ENCODE measurements around the gene MATK. TPM values are rescaled to one million over a fixed set of nuclear protein-coding genes. Genes with fewer than 3 reads are reported as not detected.

The MATK gene
- total and polyA plus RNA-seq, 7 donors = 0.16 to 0.68 (median 0.32) TPM

DNA sequence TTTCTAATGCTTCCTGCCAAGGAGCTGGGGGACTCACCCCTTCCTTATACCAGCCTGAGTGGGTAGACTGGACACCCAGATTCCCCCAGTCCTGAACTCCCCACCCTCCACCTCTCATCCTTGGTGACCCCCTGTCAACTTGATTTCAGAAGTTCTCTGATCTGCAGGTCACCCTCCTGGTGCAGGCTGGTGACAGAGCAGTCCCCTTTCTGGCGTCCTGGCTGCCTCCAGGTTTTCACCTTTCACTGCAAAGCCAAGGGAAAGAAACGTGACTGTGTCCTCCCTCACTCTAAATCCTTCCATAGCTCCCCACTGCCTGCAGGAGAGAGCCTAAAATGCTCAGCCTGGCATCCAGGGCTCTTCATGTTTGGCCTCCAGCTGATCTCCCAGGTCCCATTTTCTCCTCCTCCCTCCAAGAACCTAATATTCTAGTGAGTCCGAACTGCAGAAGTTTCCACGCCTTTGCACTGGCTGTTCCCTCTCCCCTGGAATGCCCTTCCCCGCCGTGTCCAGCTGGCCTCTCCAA is 4.1 kb upstream of the MATK start:
- Histone ChIP-seq H3K27ac (no peak overlapping the region), H3K4me3 (no peak overlapping the region), H3K27me3 (ENCODE audit: insufficient read depth in 3 of 3, low read length in 2 of 3) (peaks cover 0 to 32% (median 11%) of the 10 kb centered on the region in 3 donors), H3K4me1 (no peaks in the 10 kb centered on the region), H3K36me3 (ENCODE audit: insufficient read depth in 1 of 2, low read depth in 1 of 2) (no peaks in the 10 kb centered on the region), H3K9me3 (no peaks in the 10 kb centered on the region)
- DNase-seq (no peak), ATAC-seq (no peak)
- TF ChIP-seq, protein P1, sequence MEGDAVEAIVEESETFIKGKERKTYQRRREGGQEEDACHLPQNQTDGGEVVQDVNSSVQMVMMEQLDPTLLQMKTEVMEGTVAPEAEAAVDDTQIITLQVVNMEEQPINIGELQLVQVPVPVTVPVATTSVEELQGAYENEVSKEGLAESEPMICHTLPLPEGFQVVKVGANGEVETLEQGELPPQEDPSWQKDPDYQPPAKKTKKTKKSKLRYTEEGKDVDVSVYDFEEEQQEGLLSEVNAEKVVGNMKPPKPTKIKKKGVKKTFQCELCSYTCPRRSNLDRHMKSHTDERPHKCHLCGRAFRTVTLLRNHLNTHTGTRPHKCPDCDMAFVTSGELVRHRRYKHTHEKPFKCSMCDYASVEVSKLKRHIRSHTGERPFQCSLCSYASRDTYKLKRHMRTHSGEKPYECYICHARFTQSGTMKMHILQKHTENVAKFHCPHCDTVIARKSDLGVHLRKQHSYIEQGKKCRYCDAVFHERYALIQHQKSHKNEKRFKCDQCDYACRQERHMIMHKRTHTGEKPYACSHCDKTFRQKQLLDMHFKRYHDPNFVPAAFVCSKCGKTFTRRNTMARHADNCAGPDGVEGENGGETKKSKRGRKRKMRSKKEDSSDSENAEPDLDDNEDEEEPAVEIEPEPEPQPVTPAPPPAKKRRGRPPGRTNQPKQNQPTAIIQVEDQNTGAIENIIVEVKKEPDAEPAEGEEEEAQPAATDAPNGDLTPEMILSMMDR (IDR thresholded peaks at IDR 0.05) = no peak
- intact Hi-C loops (cut with DNase I) = no loop called here
- 65 to 76% (median 66%) methylated on average over 6 of the region's 6 CpGs for WGBS, 3 donors

DNA sequence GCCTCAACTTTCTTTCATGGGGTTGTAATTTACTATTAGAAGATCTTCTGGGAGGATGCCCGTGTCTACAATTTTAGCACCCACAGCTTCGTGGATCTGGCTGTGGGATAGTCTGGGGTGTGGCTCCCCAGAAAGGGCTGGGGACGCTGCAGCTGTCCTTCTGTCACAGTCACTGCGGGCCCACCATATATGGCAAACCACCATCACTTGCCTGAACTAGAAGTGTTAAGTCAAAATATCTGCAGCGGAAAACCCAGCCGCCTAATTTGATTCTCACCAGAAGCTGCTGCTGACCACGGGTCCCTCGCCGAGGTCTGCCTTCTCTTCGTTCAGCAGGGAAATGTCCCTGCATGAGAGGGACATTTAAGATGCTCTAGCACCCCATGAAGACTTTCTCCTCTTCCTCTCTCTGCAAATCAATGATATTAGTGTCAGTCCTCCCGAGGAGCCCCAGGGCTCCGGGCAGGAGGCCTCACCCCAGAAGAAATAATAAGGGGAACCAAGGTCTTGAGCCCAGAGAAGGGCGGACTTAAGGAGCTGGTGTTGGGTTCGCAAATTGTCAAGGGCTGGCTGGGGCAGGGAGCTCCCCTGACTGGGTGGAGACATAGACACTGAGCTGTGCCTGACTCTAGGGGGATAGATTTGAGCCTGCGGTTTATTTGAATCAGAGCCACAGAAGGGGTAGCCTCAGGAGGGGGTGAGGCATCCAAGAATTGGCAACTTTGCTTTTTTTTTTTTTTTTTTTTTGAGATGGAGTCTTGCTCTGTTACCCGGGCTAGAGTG is 3.0 kb upstream of the MATK start:
- H3K4me3 ChIP-seq = no peak overlapping the region
- H3K27me3 ChIP-seq (ENCODE audit: insufficient read depth in 3 of 3, low read length in 2 of 3) = peaks cover 0 to 41% (median 16%) of the 10 kb centered on the region in 3 donors
- 31 to 42% (median 38%) methylated on average over 15 to 16 of the region's 16 CpGs for WGBS, 3 donors
- no peak overlapping the region for H3K27ac ChIP-seq
- H3K4me1 ChIP-seq = no peaks in the 10 kb centered on the region
- DNase-seq = no peak
- H3K9me3 ChIP-seq = no peaks in the 10 kb centered on the region
- TF ChIP-seq, protein P1 (IDR thresholded peaks at IDR 0.05) = no peak
- intact Hi-C loops (cut with DNase I) = no loop called here
- H3K36me3 ChIP-seq (ENCODE audit: insufficient read depth in 1 of 2, low read depth in 1 of 2) = no peaks in the 10 kb centered on the region
- ATAC-seq = no peak

DNA sequence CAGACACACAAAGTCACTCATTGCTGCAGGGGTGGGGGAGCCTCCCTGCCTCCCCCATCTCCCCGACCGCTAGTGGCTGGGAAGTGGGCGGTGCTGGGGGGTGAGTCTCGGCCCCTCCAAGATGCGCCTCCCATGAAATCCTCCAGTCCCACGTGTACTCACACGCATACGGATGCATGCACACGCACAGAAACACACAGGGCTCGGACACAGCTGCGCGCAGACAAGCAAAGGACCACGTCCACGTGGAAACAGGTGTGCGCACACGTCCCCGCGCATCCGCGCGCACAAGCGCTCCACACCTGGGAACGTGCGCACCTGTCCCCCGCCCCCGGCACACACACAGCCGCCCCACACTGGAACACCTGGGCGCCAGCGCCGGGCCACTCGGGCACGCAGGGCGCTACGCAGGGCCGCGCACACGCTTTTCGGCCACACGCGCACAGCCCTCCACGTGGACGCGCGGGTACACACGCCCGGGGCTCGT is 687 bp downstream of the MATK start:
- no peaks in the 10 kb centered on the region for H3K4me1 ChIP-seq
- ATAC-seq (no peak), DNase-seq (no peak)
- TF ChIP-seq, protein P1 (IDR thresholded peaks at IDR 0.05) = no peak
- H3K27ac ChIP-seq = no peak overlapping the region
- 0 to 2% (median 2%) methylated on average over 40 to 47 of the region's 47 CpGs for WGBS, 3 donors
- intact Hi-C loops (cut with DNase I) = no loop called here
- H3K4me3 ChIP-seq = peak overlapping the region; percentile 18
- H3K9me3 ChIP-seq = peaks cover 9% of the 10 kb centered on the region
- H3K27me3 ChIP-seq (ENCODE audit: insufficient read depth in 3 of 3, low read length in 2 of 3) = peaks cover 0 to 54% (median 20%) of the 10 kb centered on the region in 3 donors
- no peaks in the 10 kb centered on the region for H3K36me3 ChIP-seq (ENCODE audit: insufficient read depth in 1 of 2, low read depth in 1 of 2)

DNA sequence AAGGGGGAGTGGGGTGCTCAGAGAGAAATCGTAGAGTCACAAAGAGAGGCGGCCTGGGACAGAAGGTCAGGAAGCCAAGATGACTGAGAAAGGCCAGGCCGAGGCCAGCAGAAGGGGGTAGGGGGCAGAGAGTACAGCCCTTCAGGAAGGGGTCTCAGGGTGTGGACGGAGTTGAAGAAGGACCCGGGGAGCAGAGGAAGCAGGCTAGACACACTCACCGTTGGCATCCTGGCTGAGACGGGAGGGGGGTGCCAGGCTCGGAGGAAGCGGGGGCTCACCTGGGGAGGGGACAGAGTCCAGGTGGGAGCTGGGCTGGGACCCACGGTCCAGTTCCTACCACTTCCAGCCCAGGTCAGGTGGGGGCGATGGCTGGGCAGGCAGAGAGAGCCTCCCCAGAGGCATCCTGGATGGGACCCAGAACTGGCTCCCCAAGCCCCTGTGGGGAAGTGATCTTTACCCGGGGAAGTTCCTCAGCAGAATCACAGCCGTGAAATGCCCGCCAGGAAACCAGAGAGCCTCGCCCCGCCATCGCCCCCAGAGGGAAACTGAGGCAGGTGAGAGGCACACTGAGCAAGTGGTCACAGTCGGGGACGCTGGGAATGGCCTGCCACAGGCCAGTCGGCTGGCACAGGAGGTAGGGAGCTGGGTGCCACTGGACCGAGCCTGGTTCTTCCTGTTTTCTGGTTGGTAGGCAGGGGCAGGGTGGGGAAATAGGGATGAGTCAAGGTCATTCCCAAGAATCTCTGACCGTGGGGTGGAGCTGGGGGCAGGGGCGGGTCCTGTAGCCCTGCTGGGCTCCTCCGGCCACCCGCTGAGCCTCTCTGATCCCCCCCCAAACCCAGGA is 1.4 kb downstream of the MATK start:
- no peaks in the 10 kb centered on the region for H3K36me3 ChIP-seq (ENCODE audit: insufficient read depth in 1 of 2, low read depth in 1 of 2)
- 15 to 25% (median 22%) methylated on average over 24 to 25 of the region's 25 CpGs for WGBS, 3 donors
- H3K27me3 ChIP-seq (ENCODE audit: insufficient read depth in 3 of 3, low read length in 2 of 3) = peaks cover 0 to 49% (median 19%) of the 10 kb centered on the region in 3 donors
- no peak overlapping the region for H3K27ac ChIP-seq
- intact Hi-C loops (cut with DNase I) = no loop called here
- no peaks in the 10 kb centered on the region for H3K4me1 ChIP-seq
- no peak overlapping the region for H3K4me3 ChIP-seq
- ATAC-seq (peak in 1 of 4 donors; percentile 26), DNase-seq (no peak)
- TF ChIP-seq, protein P1 (IDR thresholded peaks at IDR 0.05) = no peak
- peaks cover 9% of the 10 kb centered on the region for H3K9me3 ChIP-seq
